OCI-LY7 (cell line): ENCODE data around the gene SLC25A15.

ENCODE experiments used
- CTCF ChIP-seq: fragments of 200-600 bp; sonication (generic); conservative IDR thresholded peaks from 2 replicates; pipeline ENCODE4 v1.5.1; 2014; ENCODE audit warnings: mild to moderate bottlenecking, antibody characterized with exemption, low read length, moderate library complexity, mixed read lengths
- EZH2phosphoT487 ChIP-seq: fragments of 200-600 bp; sonication (generic); IDR thresholded peaks from 2 replicates; pipeline ENCODE4 v1.6.1; 2018; ENCODE audit warnings: low read depth, borderline replicate concordance, mild to moderate bottlenecking, mixed run types, antibody characterized with exemption, low read length, moderate library complexity, mixed read lengths

- TF ChIP-seq CTCF (no peak), EZH2phosphoT487 (no peak)
These were observed 13.2 kb upstream of the SLC25A15 start for GRCh38 chr13:40776232-40776631.
